ENCODE results near the gene INPP4A. TPM values are rescaled to one million over a fixed set of nuclear protein-coding genes. Genes with fewer than 3 reads are reported as not detected.

Gene INPP4A
- total and polyA plus RNA-seq, 8 donors, result 4.0 to 13.4 (median 7.3) TPM

DNA sequence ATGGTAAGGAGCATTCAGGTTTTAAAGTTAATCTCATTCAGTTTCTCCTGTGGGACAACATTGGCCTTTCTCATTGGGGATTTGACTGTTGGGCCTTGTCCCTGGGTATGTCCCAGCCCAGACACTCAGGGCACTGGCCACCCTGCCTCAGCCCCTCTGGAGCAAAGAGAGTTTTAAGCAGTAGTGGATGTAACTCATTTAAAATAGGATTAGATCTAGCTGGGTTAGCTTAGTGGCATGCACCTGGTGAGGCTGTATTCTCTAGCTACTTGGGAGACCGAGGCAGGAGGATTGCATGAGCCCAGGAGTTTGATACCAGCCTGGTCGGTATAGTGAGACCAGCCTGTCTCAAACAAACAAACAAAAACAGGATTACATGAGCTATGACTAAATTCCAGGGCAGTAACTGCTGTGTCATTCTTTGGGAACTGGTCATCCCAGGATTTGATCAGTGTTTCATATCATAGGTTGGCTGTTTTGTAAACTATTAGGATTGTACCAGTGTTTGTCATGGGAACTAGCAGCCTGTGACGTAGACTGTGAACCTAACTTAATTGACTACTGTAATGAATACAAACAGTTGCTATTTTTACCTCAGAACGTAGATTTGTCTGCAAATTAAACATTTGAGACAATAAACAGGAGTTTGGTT, 12.5 kb downstream of the INPP4A start:
- 58% methylated on average over 4 of the region's 4 CpGs for WGBS, 2 donors
- TF ChIP-seq, protein P1, sequence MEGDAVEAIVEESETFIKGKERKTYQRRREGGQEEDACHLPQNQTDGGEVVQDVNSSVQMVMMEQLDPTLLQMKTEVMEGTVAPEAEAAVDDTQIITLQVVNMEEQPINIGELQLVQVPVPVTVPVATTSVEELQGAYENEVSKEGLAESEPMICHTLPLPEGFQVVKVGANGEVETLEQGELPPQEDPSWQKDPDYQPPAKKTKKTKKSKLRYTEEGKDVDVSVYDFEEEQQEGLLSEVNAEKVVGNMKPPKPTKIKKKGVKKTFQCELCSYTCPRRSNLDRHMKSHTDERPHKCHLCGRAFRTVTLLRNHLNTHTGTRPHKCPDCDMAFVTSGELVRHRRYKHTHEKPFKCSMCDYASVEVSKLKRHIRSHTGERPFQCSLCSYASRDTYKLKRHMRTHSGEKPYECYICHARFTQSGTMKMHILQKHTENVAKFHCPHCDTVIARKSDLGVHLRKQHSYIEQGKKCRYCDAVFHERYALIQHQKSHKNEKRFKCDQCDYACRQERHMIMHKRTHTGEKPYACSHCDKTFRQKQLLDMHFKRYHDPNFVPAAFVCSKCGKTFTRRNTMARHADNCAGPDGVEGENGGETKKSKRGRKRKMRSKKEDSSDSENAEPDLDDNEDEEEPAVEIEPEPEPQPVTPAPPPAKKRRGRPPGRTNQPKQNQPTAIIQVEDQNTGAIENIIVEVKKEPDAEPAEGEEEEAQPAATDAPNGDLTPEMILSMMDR (IDR thresholded peaks at IDR 0.05), result no peak
- H3K27me3 ChIP-seq, result no peaks in the 10 kb centered on the region
- intact Hi-C loops (cut with DNase I), result no loop called here
- no peak overlapping the region for H3K27ac ChIP-seq
- no peaks in the 10 kb centered on the region for H3K9me3 ChIP-seq
- no peaks in the 10 kb centered on the region for H3K36me3 ChIP-seq
- ATAC-seq (no peak), FAIRE-seq (no peak), DNase-seq (no peak)
- H3K4me3 ChIP-seq, result no peak overlapping the region
- H3K4me1 ChIP-seq, result peaks cover 0 to 6% (median 0%) of the 10 kb centered on the region in 3 donors

DNA sequence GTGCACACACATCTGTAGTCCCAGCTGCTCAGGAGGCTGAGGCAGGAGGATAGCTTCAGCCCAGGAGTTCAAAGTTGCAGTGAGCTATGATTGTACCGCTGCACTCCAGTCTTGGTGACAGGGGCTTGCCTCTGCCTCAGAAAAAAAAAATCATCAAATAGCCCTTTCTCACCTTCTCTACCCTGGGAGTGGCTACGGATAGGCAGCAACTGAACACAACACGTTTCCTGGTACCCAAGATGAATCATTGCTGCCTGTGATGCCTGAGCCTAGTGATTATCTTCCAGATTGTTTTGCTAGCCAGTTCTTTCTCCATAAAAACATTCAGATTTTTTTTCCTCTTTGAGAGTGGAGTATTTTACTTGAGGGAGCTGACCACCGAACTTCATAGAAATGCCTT, 13.5 kb downstream of the INPP4A start:
- peaks cover 0 to 6% (median 0%) of the 10 kb centered on the region in 3 donors for H3K4me1 ChIP-seq
- no peaks in the 10 kb centered on the region for H3K9me3 ChIP-seq
- intact Hi-C loops (cut with DNase I), result no loop called here
- no peak for DNase-seq
- no peak for ATAC-seq
- no peaks in the 10 kb centered on the region for H3K27me3 ChIP-seq
- TF ChIP-seq, protein P1 (IDR thresholded peaks at IDR 0.05), result no peak
- no peaks in the 10 kb centered on the region for H3K36me3 ChIP-seq
- WGBS, 2 donors, result 87 to 89% methylated on average over 4 of the region's 4 CpGs
- FAIRE-seq, result no peak
- no peak overlapping the region for H3K27ac ChIP-seq
- no peak overlapping the region for H3K4me3 ChIP-seq

DNA sequence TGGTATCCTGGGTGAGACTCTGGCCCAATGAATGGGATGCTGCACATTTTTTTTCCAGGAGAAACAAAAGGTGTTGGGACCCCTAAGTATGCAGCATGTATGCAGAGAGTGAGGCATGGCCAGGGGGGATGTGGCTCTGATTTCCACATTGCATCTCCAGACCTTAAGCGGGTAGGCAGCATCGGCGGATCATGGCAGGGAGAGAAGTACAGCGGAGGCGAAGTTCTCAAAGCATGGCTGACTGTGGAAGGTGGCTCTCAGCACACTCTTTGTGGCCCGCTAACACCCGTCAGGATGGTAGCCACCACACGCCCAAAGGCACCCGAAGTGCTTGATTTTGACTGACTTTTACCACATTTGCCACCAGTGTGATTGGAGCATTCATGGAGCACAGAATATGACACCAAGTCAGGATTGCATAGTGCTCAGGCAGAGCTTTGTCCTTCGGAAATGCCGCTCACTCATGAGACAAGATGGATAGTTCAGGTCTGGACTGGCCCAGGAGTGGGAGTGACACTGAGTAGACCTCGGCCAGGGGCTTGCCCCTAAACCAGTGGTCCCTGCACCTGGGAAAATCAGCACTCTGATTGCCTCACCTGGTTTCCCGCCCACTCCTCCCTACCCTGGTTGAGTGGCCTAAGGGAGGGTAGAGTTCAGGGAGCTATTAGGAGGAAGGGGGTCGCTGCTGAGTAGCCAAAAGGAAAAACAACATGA, 14.2 kb downstream of the INPP4A start:
- intact Hi-C loops (cut with DNase I), result no loop called here
- Histone ChIP-seq H3K4me1 (peaks cover 0 to 6% (median 0%) of the 10 kb centered on the region in 3 donors), H3K27ac (no peak overlapping the region), H3K36me3 (no peaks in the 10 kb centered on the region), H3K9me3 (no peaks in the 10 kb centered on the region), H3K4me3 (no peak overlapping the region), H3K27me3 (no peaks in the 10 kb centered on the region)
- DNase-seq, result no peak
- TF ChIP-seq, protein P1 (IDR thresholded peaks at IDR 0.05), result no peak
- 93 to 96% methylated on average over 14 of the region's 14 CpGs for WGBS, 2 donors
- FAIRE-seq, result no peak
- no peak for ATAC-seq

DNA sequence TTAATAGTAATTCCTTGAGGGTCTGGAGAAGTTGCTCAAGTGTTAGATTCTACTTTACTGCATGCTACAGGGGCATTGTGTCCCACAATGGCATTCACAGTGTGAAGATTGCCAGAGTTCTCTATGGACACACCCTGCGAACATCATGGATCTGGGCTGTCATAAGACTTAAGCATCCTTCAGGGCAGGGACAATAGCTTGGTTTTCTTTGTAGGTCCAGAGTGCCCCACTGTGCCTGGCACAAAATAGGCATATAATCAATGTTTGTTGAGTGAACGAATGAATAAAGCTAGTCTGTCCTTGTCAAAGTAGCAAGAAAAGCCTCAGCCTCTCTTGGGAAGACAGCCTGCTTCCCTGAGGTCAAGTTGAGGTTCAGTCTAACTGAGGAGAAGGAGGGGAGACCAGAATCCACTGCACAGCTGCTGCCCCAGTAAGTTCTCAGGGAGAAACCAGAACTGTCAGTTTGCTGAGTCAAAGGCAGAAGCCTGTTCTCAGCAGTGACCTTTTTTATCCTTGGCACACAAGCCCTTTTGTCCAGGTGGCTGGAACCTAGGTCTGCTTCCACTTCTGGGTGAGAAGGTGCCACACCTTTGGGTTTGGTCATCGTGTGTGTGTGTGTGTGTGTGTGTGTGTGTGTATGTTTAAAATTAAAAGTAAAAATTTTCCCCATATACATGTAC, 15.0 kb downstream of the INPP4A start:
- H3K4me3 ChIP-seq, result no peak overlapping the region
- no peak overlapping the region for H3K27ac ChIP-seq
- 43 to 47% methylated on average over 3 of the region's 3 CpGs for WGBS, 2 donors
- intact Hi-C loops (cut with DNase I), result no loop called here
- TF ChIP-seq, protein P1 (IDR thresholded peaks at IDR 0.05), result no peak
- peaks cover 0 to 5% (median 0%) of the 10 kb centered on the region in 3 donors for H3K4me1 ChIP-seq
- no peak for DNase-seq
- no peaks in the 10 kb centered on the region for H3K27me3 ChIP-seq
- H3K9me3 ChIP-seq, result no peaks in the 10 kb centered on the region
- ATAC-seq, result peak in 2 of 4 donors; percentile 35 to 45
- no peaks in the 10 kb centered on the region for H3K36me3 ChIP-seq
- FAIRE-seq, result no peak

Measured in pancreas (tissue), 10 donors.